HUDEP-2 (cell line): ENCODE results near the gene KCNK3.
"Not testable (repeated sequence)": the region's sequence is repeated elsewhere in the genome, so short reads cannot be mapped to it uniquely, and the experiment has no call there.

Experiments
- DNase-seq, 76 experiments: peaks; one replicate each; lab custom pipeline; 2025; ENCODE audit not compliant: unreplicated experiment in 76 of 76; lab: John Stamatoyannopoulos, UW

KCNK3 gene

GRCh38 chr2:26660363-26660962, 32.1 kb upstream of the KCNK3 start:
- DNase-seq, result no peak

GRCh38 chr2:26665296-26665695, 27.2 kb upstream of the KCNK3 start:
- not testable (repeated sequence) for DNase-seq

GRCh38 chr2:26666671-26667070, 25.9 kb upstream of the KCNK3 start:
- no peak for DNase-seq

GRCh38 chr2:26668041-26668440, 24.5 kb upstream of the KCNK3 start:
- no peak for DNase-seq

GRCh38 chr2:26668856-26669750, 23.4 kb upstream of the KCNK3 start:
- DNase-seq, result no peak

- no peak for DNase-seq
Observed at GRCh38 chr2:26670171-26670570, 22.4 kb upstream of the KCNK3 start.

- no peak for DNase-seq
Observed at GRCh38 chr2:26670931-26671460, 21.5 kb upstream of the KCNK3 start.

- DNase-seq, result no peak
Observed at GRCh38 chr2:26671691-26672090, 20.8 kb upstream of the KCNK3 start.

- no peak for DNase-seq
Observed at GRCh38 chr2:26672112-26672817, 20.3 kb upstream of the KCNK3 start.

GRCh38 chr2:26672818-26673393, 19.6 kb upstream of the KCNK3 start:
- DNase-seq, result no peak

- DNase-seq, result no peak
Observed at GRCh38 chr2:26674002-26674751, 18.3 kb upstream of the KCNK3 start.

- DNase-seq, result no peak
Observed at GRCh38 chr2:26674771-26675170, 17.8 kb upstream of the KCNK3 start.

GRCh38 chr2:26675651-26676255, 16.8 kb upstream of the KCNK3 start:
- no peak for DNase-seq

- DNase-seq, result no peak
Observed at GRCh38 chr2:26678035-26678434, 14.5 kb upstream of the KCNK3 start.

- no peak for DNase-seq
Observed at GRCh38 chr2:26679867-26680266, 12.7 kb upstream of the KCNK3 start.

- DNase-seq, result no peak
Observed at GRCh38 chr2:26681656-26682055, 10.9 kb upstream of the KCNK3 start.

- DNase-seq, result no peak
Observed at GRCh38 chr2:26682155-26682554, 10.4 kb upstream of the KCNK3 start.

GRCh38 chr2:26683583-26683982, 8.9 kb upstream of the KCNK3 start:
- no peak for DNase-seq

GRCh38 chr2:26685341-26685740, 7.2 kb upstream of the KCNK3 start:
- no peak for DNase-seq
